Brain pericyte (primary cell): ENCODE measurements around the gene RDH16.
"Not testable (repeated sequence)": the region's sequence is repeated elsewhere in the genome, so short reads cannot be mapped to it uniquely, and the experiment has no call there.

Experiments
- DNase-seq: peaks from one replicate; pipeline ENCODE4 v3.0.0-alpha.2; 2012; ENCODE audit warnings: low read depth, low spot score

RDH16 gene

GRCh38 chr12:56954057-56954957 is 3.1 kb downstream of the RDH16 start:
- no peak for DNase-seq

- DNase-seq: no peak
Measured at GRCh38 chr12:56953314-56953713, 4.1 kb downstream of the RDH16 start.

- no peak for DNase-seq
Measured at GRCh38 chr12:56951582-56952339, 5.6 kb downstream of the RDH16 start.

GRCh38 chr12:56948881-56949280 is 8.5 kb downstream of the RDH16 start:
- DNase-seq: no peak

GRCh38 chr12:56948457-56948777 is 9.0 kb downstream of the RDH16 start:
- DNase-seq: no peak

- no peak for DNase-seq
Measured at GRCh38 chr12:56947633-56948456, 9.6 kb downstream of the RDH16 start.

- no peak for DNase-seq
Measured at GRCh38 chr12:56943878-56944277, 13.5 kb downstream of the RDH16 start.

- DNase-seq: not testable (repeated sequence)
Measured at GRCh38 chr12:56943374-56943773, 14.0 kb downstream of the RDH16 start.

- no peak for DNase-seq
Measured at GRCh38 chr12:56941299-56942017, 15.9 kb downstream of the RDH16 start.

- not testable (repeated sequence) for DNase-seq
Measured at GRCh38 chr12:56940942-56941298, 16.5 kb downstream of the RDH16 start.

- DNase-seq: no peak
Measured at GRCh38 chr12:56935752-56936151, 21.7 kb downstream of the RDH16 start.

- DNase-seq: no peak
Measured at GRCh38 chr12:56935157-56935556, 22.3 kb downstream of the RDH16 start.

GRCh38 chr12:56933826-56934625 is 23.4 kb downstream of the RDH16 start, which contains the start of gene SDR9C7:
SDR9C7 (minus strand) TSS chr12:56934408; CDS start chr12:56934261, 147 bp downstream.
- no peak for DNase-seq

- no peak for DNase-seq
Measured at GRCh38 chr12:56932867-56933266, 24.5 kb downstream of the RDH16 start.

- DNase-seq: no peak
Measured at GRCh38 chr12:56932146-56932545, 25.3 kb downstream of the RDH16 start.

GRCh38 chr12:56931474-56931978 is 25.9 kb downstream of the RDH16 start:
- DNase-seq: no peak

- DNase-seq: no peak
Measured at GRCh38 chr12:56930241-56930640, 27.2 kb downstream of the RDH16 start.

GRCh38 chr12:56929780-56930179 is 27.6 kb downstream of the RDH16 start:
- DNase-seq: no peak

GRCh38 chr12:56928262-56928661 is 29.1 kb downstream of the RDH16 start:
- DNase-seq: no peak

- DNase-seq: no peak
Measured at GRCh38 chr12:56927281-56927680, 30.1 kb downstream of the RDH16 start.
